Measurements from ENCODE around the gene TMED7. TPM values are rescaled to one million over a fixed set of nuclear protein-coding genes. Genes with fewer than 3 reads are reported as not detected.

The TMED7 gene
- total RNA-seq, 1 experiment from 2014 or later = 70.7 TPM

DNA sequence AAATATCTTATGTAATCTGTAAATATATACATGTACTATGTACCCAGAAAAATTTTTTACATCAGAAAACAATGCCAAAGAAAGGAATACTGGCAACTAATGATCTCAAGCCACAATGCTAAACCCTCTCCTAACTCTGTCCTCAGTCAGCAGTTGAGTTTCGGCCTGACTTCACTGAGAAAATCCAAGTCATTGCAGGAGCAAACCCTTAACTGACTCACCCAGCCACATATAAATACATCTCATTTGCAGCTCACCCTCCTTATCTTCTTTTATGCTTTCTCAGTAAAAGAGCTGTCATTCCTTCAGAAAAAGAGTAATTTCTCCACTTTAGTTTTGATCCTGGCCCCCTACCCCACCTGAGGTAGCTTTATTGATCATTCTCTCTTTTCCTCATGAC lies 46.1 kb upstream of the TMED7 start:
- Histone ChIP-seq H4K20me1 (ENCODE audit: insufficient read depth) (no peaks in the 10 kb centered on the region), H2AFZ (no peak overlapping the region), H3K4me3 (no peak overlapping the region), H3K36me3 (ENCODE audit: low read depth) (no peaks in the 10 kb centered on the region), H3K79me2 (ENCODE audit: low read depth) (no peaks in the 10 kb centered on the region), H3F3A (ENCODE audit: insufficient read depth, low read depth) (no peaks in the 10 kb centered on the region), H3K4me2 (no peak overlapping the region), H3K27me3 (ENCODE audit: insufficient read depth, low read depth) (no peaks in the 10 kb centered on the region), H3K27ac (no peak overlapping the region), H3K4me1 (replicated peaks; ENCODE audit: insufficient read depth) (no peaks in the 10 kb centered on the region), H3K9me3 (ENCODE audit: insufficient read depth, low read depth) (no peaks in the 10 kb centered on the region), H3K9me2 (ENCODE audit: insufficient read depth) (no peaks in the 10 kb centered on the region)
- intact Hi-C loops (cut with micrococcal nuclease; ENCODE audit: unreplicated experiment) = no loop called here
- BruUV-seq (replicated peaks) = no TSS peak
- ChIA-PET CTCF (no interaction called here), POLR2A (ENCODE audit: unreplicated experiment) (no interaction called here)
- DNase-seq = no peak
- TF ChIP-seq, protein P1, sequence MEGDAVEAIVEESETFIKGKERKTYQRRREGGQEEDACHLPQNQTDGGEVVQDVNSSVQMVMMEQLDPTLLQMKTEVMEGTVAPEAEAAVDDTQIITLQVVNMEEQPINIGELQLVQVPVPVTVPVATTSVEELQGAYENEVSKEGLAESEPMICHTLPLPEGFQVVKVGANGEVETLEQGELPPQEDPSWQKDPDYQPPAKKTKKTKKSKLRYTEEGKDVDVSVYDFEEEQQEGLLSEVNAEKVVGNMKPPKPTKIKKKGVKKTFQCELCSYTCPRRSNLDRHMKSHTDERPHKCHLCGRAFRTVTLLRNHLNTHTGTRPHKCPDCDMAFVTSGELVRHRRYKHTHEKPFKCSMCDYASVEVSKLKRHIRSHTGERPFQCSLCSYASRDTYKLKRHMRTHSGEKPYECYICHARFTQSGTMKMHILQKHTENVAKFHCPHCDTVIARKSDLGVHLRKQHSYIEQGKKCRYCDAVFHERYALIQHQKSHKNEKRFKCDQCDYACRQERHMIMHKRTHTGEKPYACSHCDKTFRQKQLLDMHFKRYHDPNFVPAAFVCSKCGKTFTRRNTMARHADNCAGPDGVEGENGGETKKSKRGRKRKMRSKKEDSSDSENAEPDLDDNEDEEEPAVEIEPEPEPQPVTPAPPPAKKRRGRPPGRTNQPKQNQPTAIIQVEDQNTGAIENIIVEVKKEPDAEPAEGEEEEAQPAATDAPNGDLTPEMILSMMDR (conservative IDR thresholded peaks at IDR 0.05) = no peak

DNA sequence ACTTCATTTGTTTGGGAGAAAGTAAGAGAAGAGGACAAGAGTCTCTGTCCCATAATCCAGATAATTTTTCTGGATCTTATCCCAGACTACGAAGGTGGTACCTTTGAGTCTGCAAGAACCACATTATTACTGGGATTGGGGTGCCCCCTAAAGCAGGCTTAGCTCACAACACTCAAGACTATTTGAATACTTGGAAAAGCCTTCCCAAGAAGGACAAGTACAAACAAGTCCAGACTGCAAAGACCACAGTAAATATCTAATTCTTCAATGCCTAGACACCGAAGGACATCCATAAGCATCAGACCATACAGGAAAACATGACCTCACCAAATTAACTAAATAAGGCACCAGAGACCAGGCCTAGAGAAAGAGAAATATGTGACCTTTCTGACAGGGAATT lies 40.2 kb upstream of the TMED7 start:
- TF ChIP-seq, protein P1 (conservative IDR thresholded peaks at IDR 0.05) = no peak
- TF ChIP-seq EZH2 (IDR thresholded peaks at IDR 0.05; ENCODE audit: low read depth) = no peak
- Histone ChIP-seq H4K20me1 (ENCODE audit: insufficient read depth) (no peaks in the 10 kb centered on the region), H3K4me1 (replicated peaks; ENCODE audit: insufficient read depth) (no peaks in the 10 kb centered on the region), H3K27ac (no peak overlapping the region), H3K79me2 (ENCODE audit: low read depth) (no peaks in the 10 kb centered on the region), H3K4me2 (no peak overlapping the region), H3K9me2 (ENCODE audit: insufficient read depth) (no peaks in the 10 kb centered on the region), H3K27me3 (ENCODE audit: insufficient read depth, low read depth) (no peaks in the 10 kb centered on the region), H3F3A (ENCODE audit: insufficient read depth, low read depth) (no peaks in the 10 kb centered on the region), H3K4me3 (no peak overlapping the region), H3K9me3 (ENCODE audit: insufficient read depth, low read depth) (no peaks in the 10 kb centered on the region), H2AFZ (no peak overlapping the region), H3K36me3 (ENCODE audit: low read depth) (no peaks in the 10 kb centered on the region)
- no peak for DNase-seq
- intact Hi-C loops (cut with micrococcal nuclease; ENCODE audit: unreplicated experiment) = no loop called here
- no TSS peak for BruUV-seq (replicated peaks)
- ChIA-PET POLR2A (ENCODE audit: unreplicated experiment) (no interaction called here), CTCF (no interaction called here)

DNA sequence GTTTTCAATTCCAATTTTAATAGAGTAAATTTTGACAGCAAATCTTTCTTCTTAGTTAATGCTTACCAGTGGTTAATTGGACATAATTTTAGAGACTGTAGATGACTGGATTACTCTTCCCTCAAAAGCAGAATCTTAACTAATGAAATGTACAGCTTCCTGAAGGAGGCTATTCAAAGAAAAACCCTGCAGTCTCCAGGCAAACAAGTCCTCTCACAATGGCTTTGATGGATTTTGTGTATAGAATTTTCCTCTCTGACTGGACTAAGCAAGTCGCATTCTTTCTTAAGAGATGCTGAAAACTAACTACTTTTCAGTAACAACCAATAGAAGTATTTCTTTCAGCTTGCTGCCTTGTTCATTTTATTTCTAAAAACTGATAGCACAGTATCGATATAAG lies 35.7 kb upstream of the TMED7 start:
- DNase-seq = no peak
- intact Hi-C loops (cut with micrococcal nuclease; ENCODE audit: unreplicated experiment) = no loop called here
- no peaks in the 10 kb centered on the region for H3K27me3 ChIP-seq (ENCODE audit: insufficient read depth, low read depth)
- no peaks in the 10 kb centered on the region for H3K36me3 ChIP-seq (ENCODE audit: low read depth)
- H3K4me2 ChIP-seq = no peak overlapping the region
- peaks cover 6% of the 10 kb centered on the region; the same call in 1 of the 2 replicates for H3K9me3 ChIP-seq (ENCODE audit: insufficient read depth, low read depth)
- TF ChIP-seq, protein P1 (conservative IDR thresholded peaks at IDR 0.05) = no peak
- no peak for TF ChIP-seq EZH2 (IDR thresholded peaks at IDR 0.05; ENCODE audit: low read depth)
- H3K79me2 ChIP-seq (ENCODE audit: low read depth) = no peaks in the 10 kb centered on the region
- ChIA-PET CTCF (no interaction called here), POLR2A (ENCODE audit: unreplicated experiment) (no interaction called here)
- no peaks in the 10 kb centered on the region for H3K9me2 ChIP-seq (ENCODE audit: insufficient read depth)
- no peak overlapping the region for H2AFZ ChIP-seq
- no TSS peak for BruUV-seq (replicated peaks)
- H4K20me1 ChIP-seq (ENCODE audit: insufficient read depth) = no peaks in the 10 kb centered on the region
- no peak overlapping the region for H3K4me3 ChIP-seq
- H3K4me1 ChIP-seq (replicated peaks; ENCODE audit: insufficient read depth) = peaks cover 15% of the 10 kb centered on the region
- H3K27ac ChIP-seq = no peak overlapping the region
- peaks cover 7% of the 10 kb centered on the region; the same call in 1 of the 2 replicates for H3F3A ChIP-seq (ENCODE audit: insufficient read depth, low read depth)
